A549 (cell line): ENCODE results near the gene TNFSF8.

Experiments
- CTCF ChIP-seq: fragments of >200 bp; sonication (Bioruptor Twin); formaldehyde crosslinking; IDR thresholded peaks from 3 replicates; pipeline ENCODE4 v1.5.1; 2016
- POLR2A ChIP-seq: IDR thresholded peaks from 2 replicates; pipeline ENCODE4 v1.6.1; 2012; ENCODE audit warnings: mild to moderate bottlenecking, low read length
- SMC3 ChIP-seq: fragments of >200 bp; sonication (Bioruptor Twin); formaldehyde crosslinking; IDR thresholded peaks from 3 replicates; pipeline ENCODE4 v1.6.1; 2018; ENCODE audit warnings: inconsistent platforms
- ZFP36 ChIP-seq: fragments of 450-650 bp; IDR thresholded peaks from 2 replicates; pipeline ENCODE4 v1.6.1; 2014; ENCODE audit warnings: borderline replicate concordance; ENCODE audit not compliant: partially characterized antibody

GRCh38 chr9:114950761-114951160 lies 20.4 kb upstream of the TNFSF8 start:
- TF ChIP-seq CTCF, result no peak
- no peak for TF ChIP-seq POLR2A
- no peak for TF ChIP-seq ZFP36
- no peak for TF ChIP-seq SMC3
